Activated T-helper 1 cell treated with anti-CD3 and anti-CD28 coated beads, Interleukin-12 subunit alpha, Interleukin-12 subunit beta, Interleukin-2, Interleukin-4 antibody, amounts not matched to agents 30 ng/mL and 10 ng/mL and 1 ng/mL, durations not matched to agents 14 hours and 24 hours and 36 hours (primary cell): ENCODE data around the gene TIMM50. TPM values are rescaled to one million over a fixed set of nuclear protein-coding genes. Genes with fewer than 3 reads are reported as not detected.

Experiments used
- DNase-seq: peaks from one replicate; pipeline ENCODE4 v3.0.0; 2021; ENCODE audit warnings: low spot score
- H3K27ac Mint-ChIP-seq: one replicate; pipeline ENCODE4 v1.8.0; 2021; ENCODE audit warnings: mild to moderate bottlenecking, mixed read lengths
- H3K27me3 Mint-ChIP-seq: one replicate; pipeline ENCODE4 v1.8.0; 2022; ENCODE audit warnings: mild to moderate bottlenecking, moderate library complexity, mixed read lengths; ENCODE audit not compliant: insufficient read depth
- H3K36me3 Mint-ChIP-seq: one replicate; pipeline ENCODE4 v1.8.0; 2021; ENCODE audit warnings: low read depth, mixed read lengths
- H3K4me1 Mint-ChIP-seq: one replicate; pipeline ENCODE4 v1.8.0; 2021; ENCODE audit warnings: low read depth, mixed read lengths
- H3K4me3 Mint-ChIP-seq: one replicate; pipeline ENCODE4 v1.8.0; 2021; ENCODE audit warnings: mild to moderate bottlenecking, moderate library complexity, mixed read lengths
- H3K9me3 Mint-ChIP-seq: one replicate; pipeline ENCODE4 v1.8.0; 2021; ENCODE audit warnings: mixed read lengths
- intact Hi-C: fragments of 100-400 bp; cut with micrococcal nuclease; formaldehyde crosslinking; loops from one replicate; pipeline ENCODE4 v1.15.1; 2024
- total RNA-seq: library from RNA; stranded (reverse); gene quantifications from 2 replicates; pipeline ENCODE4 v1.2.3, GENCODE V29; 2022

TIMM50 gene
- total RNA-seq, 1 donor from 2014 or later, result 127 TPM

DNA sequence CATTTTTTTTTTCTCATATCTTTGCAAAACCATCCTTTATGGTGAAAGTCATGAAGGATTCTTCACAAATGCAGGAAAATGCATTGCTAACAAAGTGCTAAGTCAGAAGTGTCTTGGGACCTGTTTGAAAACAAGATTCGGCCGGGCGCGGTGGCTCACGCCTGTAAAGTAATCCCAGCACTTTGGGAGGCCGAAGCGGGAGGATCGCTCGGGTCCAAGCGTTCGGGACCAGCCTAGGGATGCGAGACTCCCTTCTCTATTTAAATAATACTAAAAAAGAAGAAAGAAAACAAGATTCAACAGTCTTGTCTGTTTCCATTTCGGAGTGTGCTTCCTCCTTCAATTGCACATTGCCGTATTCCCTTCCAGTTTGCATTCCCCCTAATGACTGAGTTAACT, 51.2 kb downstream of the TIMM50 start:
- H3K27ac Mint-ChIP-seq, result peak overlapping the region; percentile 58
- peak overlapping the region; percentile 92 for H3K4me3 Mint-ChIP-seq
- intact Hi-C loops, result loop anchor here (1.0 to 5.0 kb wide), 9 partner anchors 8 to 410 kb away; partner anchors contain the start of genes EID2, SUPT5H and TIMM50

DNA sequence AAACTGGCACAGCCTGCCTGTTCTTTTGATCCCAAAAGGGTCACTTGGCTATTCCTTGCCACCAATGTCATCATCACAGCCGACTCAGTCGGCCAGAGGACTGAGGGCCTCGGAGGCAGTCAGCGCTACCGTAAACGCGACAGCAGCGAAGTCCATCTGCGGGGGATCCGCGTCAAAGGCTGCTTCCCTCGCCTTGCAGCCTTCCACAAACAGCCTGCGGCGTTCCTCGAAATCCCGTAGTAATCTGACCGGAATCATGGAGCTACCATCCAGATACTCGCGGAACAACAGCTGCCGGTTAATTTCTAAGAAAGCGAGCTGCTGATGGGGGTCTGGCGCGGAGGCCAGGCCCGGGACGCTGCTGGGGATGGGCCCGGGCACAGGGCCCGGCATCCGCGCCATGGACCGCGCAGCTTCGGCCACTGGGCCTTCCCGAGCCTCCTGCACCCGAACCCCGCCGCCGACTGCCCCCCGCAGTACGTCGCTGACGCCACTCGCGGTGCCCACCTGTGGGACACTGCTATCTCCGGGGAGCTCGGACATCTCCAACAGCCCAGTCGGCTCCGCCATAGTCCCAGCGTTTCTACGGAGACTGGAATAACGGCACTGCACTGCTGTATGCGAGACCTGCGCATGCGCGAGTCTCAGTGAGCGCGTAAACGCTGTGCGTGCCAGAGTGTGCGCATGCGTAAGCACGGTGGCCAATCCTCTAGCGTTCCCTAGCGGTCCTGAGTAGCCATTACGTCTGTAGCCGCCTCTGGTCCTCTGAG, 51.8 kb downstream of the TIMM50 start, which contains the start of gene EID2B:
EID2B (minus strand) TSS at position 620 of the 770 bp plus-strand sequence; CDS start at position 570, 50 bp downstream.
- intact Hi-C loops, result loop anchor here (1.0 to 5.0 kb wide), 9 partner anchors 8 to 410 kb away; partner anchors contain the start of genes EID2, SUPT5H and TIMM50
- Mint-ChIP-seq H3K9me3 (no peaks in the 10 kb centered on the region), H3K36me3 (peaks cover 5% of the 10 kb centered on the region), H3K27ac (peak within 1 kb of the TSS; percentile 84), H3K4me3 (peak within 1 kb of the TSS; percentile 92), H3K4me1 (peaks cover 14% of the 10 kb centered on the region), H3K27me3 (peaks cover 2% of the 10 kb centered on the region)
- peak; percentile 94 for DNase-seq

More for the DNA sequence above, 51.2 kb downstream of the TIMM50 start:
- Mint-ChIP-seq H3K9me3 (no peaks in the 10 kb centered on the region), H3K4me1 (peaks cover 14% of the 10 kb centered on the region), H3K27me3 (peaks cover 2% of the 10 kb centered on the region), H3K36me3 (peaks cover 5% of the 10 kb centered on the region)
- DNase-seq, result no peak

- Mint-ChIP-seq H3K27ac (no peak overlapping the region), H3K36me3 (peaks cover 5% of the 10 kb centered on the region), H3K27me3 (peaks cover 2% of the 10 kb centered on the region), H3K4me3 (peak overlapping the region; percentile 42), H3K9me3 (no peaks in the 10 kb centered on the region), H3K4me1 (peaks cover 16% of the 10 kb centered on the region)
- intact Hi-C loops, result loop anchor here (2.0 to 5.0 kb wide), 2 partner anchors 192 to 411 kb away; no protein-coding TSS in a partner anchor
- no peak for DNase-seq
Observed at GRCh38 chr19:39533003-39533512, 52.4 kb downstream of the TIMM50 start.

- Mint-ChIP-seq H3K9me3 (no peaks in the 10 kb centered on the region), H3K36me3 (peaks cover 4% of the 10 kb centered on the region), H3K4me1 (peaks cover 20% of the 10 kb centered on the region), H3K27me3 (peaks cover 2% of the 10 kb centered on the region), H3K4me3 (no peak overlapping the region), H3K27ac (no peak overlapping the region)
- no peak for DNase-seq
- intact Hi-C loops, result loop anchor here (2.0 to 5.0 kb wide), 2 partner anchors 193 to 411 kb away; no protein-coding TSS in a partner anchor
Observed at GRCh38 chr19:39533791-39534190, 53.2 kb downstream of the TIMM50 start.

GRCh38 chr19:39539165-39539517, 58.5 kb downstream of the TIMM50 start:
- Mint-ChIP-seq H3K4me1 (peaks cover 30% of the 10 kb centered on the region), H3K9me3 (no peaks in the 10 kb centered on the region), H3K27ac (peak overlapping the region; percentile 59), H3K4me3 (peak overlapping the region; percentile 90), H3K36me3 (peaks cover 7% of the 10 kb centered on the region), H3K27me3 (peaks cover 4% of the 10 kb centered on the region)
- DNase-seq, result no peak
- intact Hi-C loops, result no loop called here

GRCh38 chr19:39539518-39540332, 59.1 kb downstream of the TIMM50 start, which contains the start of gene EID2:
EID2 (minus strand) TSS chr19:39540161; CDS start chr19:39540079, 82 bp downstream.
- Mint-ChIP-seq H3K9me3 (no peaks in the 10 kb centered on the region), H3K27ac (peak within 1 kb of the TSS; percentile 91), H3K4me3 (peak within 1 kb of the TSS; percentile 95), H3K4me1 (peaks cover 36% of the 10 kb centered on the region), H3K27me3 (peaks cover 2% of the 10 kb centered on the region), H3K36me3 (peaks cover 7% of the 10 kb centered on the region)
- intact Hi-C loops, result loop anchor here (1.0 kb wide), 5 partner anchors 7 to 432 kb away; partner anchors contain the start of genes EID2B, PLEKHG2, PSMC4 and SUPT5H
- peak; percentile 92 for DNase-seq

- DNase-seq, result no peak
- H3K4me3 Mint-ChIP-seq, result peak overlapping the region; percentile 95
- intact Hi-C loops, result loop anchor here (1.0 kb wide), 5 partner anchors 8 to 431 kb away; partner anchors contain the start of genes EID2B, PLEKHG2, PSMC4 and SUPT5H
- H3K4me1 Mint-ChIP-seq, result peaks cover 40% of the 10 kb centered on the region
- no peaks in the 10 kb centered on the region for H3K9me3 Mint-ChIP-seq
- peaks cover 7% of the 10 kb centered on the region for H3K36me3 Mint-ChIP-seq
- H3K27me3 Mint-ChIP-seq, result peaks cover 2% of the 10 kb centered on the region
- peak overlapping the region; percentile 91 for H3K27ac Mint-ChIP-seq
Observed at GRCh38 chr19:39540333-39540673, 59.7 kb downstream of the TIMM50 start.

Other genes starting within 250 kb of the TIMM50 start
- gene IFNL3, start 235.8 kb upstream of the TIMM50 start, total RNA-seq, result not detected in 2 replicates
- gene IFNL4, start 232.0 kb upstream of the TIMM50 start, total RNA-seq, result not detected in 2 replicates
- gene IFNL2, start 212.4 kb upstream of the TIMM50 start, total RNA-seq, result not detected in 2 replicates
- gene IFNL1, start 184.4 kb upstream of the TIMM50 start, total RNA-seq, result 0.23 TPM in 1 of 2 replicates, not detected in the other
- 5.7 and 6.0 TPM in 2 replicates for gene LRFN1, start 160.0 kb upstream of the TIMM50 start, total RNA-seq
- gene GMFG, start 144.8 kb upstream of the TIMM50 start, total RNA-seq, result 355 and 359 TPM in 2 replicates
- gene SAMD4B, start 138.4 kb upstream of the TIMM50 start, total RNA-seq, result 71.3 and 71.8 TPM in 2 replicates
- gene PAF1, start 89.7 kb upstream of the TIMM50 start, total RNA-seq, result 54.8 and 57.3 TPM in 2 replicates
- 37.5 and 45.8 TPM in 2 replicates for gene MED29, start 89.5 kb upstream of the TIMM50 start, total RNA-seq
- 31.2 and 32.0 TPM in 2 replicates for gene ZFP36, start 74.0 kb upstream of the TIMM50 start, total RNA-seq
- gene PLEKHG2, start 68.2 kb upstream of the TIMM50 start, total RNA-seq, result 43.9 and 47.3 TPM in 2 replicates
- gene RPS16, start 44.9 kb upstream of the TIMM50 start, total RNA-seq, result 2,440 and 2,532 TPM in 2 replicates
- 200 and 203 TPM in 2 replicates for gene SUPT5H, start 35.3 kb upstream of the TIMM50 start, total RNA-seq
- 1.6 and 2.1 TPM in 2 replicates for gene DLL3, start 18.1 kb downstream of the TIMM50 start, total RNA-seq
- not detected in 2 replicates for gene SELENOV, start 34.3 kb downstream of the TIMM50 start, total RNA-seq
- 3.2 and 3.7 TPM in 2 replicates for gene EID2B, start 52.0 kb downstream of the TIMM50 start, total RNA-seq
- gene EID2, start 59.3 kb downstream of the TIMM50 start, total RNA-seq, result 17.0 and 17.6 TPM in 2 replicates
- gene LGALS13, start 121.7 kb downstream of the TIMM50 start, total RNA-seq, result not detected in 2 replicates
- gene LGALS16, start 175.1 kb downstream of the TIMM50 start, total RNA-seq, result not detected in 2 replicates
- gene LGALS14, start 223.6 kb downstream of the TIMM50 start, total RNA-seq, result 0.56 TPM in 1 of 2 replicates, not detected in the other